DLD1 (cell line): ENCODE measurements around the gene RBBP8NL.

Experiments used
- in situ Hi-C: cut with HindIII; loops from 2 replicates; pipeline ENCODE4 v1.10.0; 2017; ENCODE audit warnings: low sequenced_read_pairs

RBBP8NL gene

DNA sequence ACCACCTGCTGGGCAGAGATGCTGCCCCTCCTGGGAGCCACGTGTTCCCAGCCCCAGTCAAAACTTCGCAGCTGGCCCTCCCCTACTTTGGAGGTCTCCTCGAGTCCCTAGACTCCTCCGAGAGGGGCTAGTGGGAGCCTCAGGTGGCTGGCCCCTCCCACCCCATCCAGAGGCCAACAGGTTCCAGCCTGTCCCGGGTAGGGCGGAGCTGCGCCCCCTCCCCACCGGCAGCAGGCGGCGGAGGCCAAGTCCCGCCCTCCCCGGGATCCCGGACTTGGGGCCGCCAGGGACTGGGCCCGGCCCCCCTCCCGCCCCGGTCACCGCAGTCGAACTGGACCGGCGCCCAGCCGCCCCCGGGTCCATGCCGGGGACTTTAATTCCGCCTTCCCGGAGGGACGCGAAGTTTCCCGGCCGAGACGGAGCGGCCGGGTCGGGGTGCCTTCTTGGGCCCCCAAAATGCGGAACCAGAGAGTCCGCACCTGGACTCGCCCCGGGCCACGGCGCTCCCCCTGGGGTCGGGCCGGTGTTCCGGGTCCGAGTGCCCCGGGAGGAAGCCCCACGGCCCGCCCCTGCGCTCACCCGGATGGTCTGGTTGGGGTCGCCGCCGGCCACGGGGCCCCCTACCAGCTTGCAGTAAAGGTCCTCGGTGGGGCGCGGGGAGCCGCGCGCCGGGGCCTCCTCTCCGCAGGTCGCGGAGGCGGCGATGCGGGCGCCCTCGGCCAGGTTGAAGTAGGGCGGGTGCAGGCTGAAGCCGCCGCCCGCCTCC is 60.8 kb downstream of the RBBP8NL start:
- in situ Hi-C loops = no loop called here

GRCh38 chr20:62365814-62366369 is 61.4 kb downstream of the RBBP8NL start:
- in situ Hi-C loops = no loop called here

- in situ Hi-C loops = no loop called here
Observed at GRCh38 chr20:62364911-62365736, 62.2 kb downstream of the RBBP8NL start.

DNA sequence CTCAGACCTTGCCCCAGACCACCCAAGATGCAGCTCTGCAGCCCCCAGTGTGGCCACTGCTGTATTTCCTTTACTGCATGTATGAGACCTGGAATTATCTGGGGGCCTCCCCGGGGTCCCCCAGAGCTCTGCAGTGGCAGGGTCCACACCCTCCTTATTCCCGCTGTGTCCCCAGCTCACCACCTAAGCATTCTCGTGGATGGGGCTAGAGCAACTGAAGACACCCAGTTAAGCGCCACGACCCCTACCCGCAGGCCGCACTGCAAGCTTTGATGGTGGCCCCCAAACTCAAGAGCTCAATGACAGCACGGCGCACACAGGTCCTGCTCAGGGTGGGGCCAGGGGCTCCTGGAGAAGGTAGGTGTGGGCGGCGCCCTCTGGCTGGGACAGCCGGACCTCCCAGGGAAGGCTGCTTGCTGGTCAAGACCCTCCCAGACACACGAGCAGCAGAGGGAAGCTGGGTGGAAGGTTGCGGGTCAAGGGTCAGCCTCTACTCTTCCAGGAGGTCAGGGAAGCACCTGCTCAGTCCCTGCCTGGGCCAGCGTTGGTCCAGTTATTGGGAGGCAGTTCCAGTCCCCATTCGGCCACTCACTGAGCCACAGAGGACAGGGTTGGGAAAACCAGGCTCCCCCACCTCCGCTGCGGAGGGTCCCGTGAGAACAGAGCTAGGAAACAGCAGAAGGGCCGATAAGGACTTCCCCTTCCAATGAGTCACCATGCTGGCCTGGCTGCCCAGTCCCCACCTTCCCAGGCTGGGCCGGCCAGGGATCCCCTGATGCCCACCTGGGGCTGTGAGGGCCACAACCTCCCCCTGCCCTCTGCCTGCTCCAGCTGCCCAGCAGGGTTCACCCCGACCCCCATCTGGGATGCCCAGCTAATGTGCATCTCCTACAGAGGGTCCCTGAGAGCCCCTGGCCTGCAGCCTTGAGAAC is 63.2 kb downstream of the RBBP8NL start:
- in situ Hi-C loops = no loop called here

DNA sequence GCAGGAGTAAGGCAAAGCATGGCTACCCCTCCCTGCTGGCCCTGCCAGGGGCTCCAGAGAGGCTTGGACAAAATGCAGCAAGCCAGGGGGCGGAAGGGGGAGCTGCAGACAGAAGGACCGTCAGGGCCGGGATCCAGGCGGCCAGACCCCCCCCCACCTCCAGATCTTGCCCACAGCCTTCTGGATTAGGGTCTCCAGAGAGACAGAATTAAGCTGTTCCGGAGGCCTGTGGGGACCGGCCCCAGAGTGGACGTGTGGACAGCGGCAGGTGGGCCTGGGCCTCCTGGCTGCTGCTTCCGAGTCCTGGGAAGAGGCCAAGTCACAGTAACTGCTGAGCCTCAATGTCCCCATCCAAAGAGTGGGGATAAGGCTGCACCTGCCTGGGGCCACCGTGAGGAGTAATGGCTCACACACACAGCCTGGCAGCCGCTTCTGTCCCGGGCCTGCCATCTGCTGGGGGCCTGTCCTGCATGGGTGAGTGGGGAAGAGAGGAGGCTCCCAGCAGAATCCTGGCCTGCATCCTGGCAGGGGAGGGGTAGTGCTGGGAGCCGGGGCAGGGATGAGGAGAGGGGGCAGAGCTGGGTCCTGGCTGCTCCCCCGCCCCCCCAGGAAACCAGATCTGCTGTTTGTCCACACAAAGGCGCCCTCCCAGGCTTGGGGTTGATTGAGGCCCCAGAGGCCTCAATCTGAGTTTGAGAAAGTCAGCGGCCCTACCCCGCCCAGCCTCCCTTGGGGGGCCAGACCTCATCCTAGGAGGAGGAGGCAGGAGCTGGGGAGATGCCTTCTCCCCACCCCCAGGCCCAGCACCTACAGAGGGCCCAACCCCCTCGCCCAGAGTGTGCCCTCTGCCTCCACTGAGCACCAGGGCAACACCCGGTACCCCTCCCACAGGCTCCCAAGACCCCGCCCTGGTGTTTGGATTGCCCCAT is 64.1 kb downstream of the RBBP8NL start:
- in situ Hi-C loops = no loop called here

DNA sequence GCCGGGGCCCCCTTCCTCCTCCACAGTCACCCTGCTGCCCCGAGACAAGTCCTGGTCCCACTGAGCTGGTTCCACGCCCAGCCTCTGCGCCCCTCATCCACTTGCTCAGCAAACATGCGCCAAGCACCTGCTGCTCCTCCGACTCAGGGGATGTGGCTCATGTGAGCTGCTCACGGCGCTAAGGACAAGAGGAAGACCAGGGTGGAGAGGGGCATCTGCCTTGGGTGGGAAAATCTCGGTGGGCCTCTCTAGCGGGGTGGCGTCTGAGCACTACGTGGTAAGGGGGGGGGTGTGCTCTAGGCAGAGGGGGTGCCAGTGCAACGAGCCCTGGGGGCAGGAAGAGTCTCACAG is 64.8 kb downstream of the RBBP8NL start:
- in situ Hi-C loops = no loop called here

DNA sequence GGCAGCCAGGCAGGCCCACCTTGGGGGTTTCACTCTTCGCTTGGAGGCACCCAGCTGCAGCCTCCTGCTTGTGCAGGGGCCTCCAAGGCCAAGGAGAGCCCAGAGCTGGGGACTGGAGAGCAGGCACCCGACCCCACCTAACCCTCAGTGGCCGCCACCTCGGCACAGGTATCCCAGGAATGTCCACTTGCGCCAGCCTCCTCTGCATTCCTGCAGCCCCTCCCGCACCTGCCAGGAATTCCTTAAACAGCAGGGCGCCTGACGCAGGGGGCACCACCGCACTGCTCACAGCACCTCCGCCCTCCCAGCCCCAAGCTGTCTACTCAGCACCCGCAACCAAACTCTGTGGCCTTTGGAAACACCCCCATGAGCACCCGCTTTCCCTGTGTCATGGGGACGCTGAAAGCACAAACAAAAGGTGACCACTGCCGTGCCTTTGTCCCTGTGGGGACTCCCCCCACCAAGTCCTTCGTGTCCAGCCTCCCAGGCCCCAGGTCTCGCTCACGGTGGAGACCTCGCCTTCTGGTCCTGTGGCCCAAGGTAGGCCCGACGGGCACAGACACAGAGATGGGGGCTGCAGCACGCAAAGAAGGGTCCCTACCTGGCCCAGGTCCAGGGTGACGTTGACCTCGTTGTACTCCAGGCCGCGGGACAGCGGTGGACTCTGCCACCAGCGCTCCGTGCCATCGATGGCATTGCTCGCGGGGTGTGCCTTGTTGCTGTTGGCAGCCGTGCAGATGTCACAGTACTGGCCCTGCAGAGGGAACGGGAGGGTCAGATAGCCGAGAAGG is 65.3 kb downstream of the RBBP8NL start:
- in situ Hi-C loops = no loop called here

GRCh38 chr20:62360854-62361798 is 66.2 kb downstream of the RBBP8NL start:
- in situ Hi-C loops = no loop called here
